ENCODE measurements around the gene TMEM108. TPM values are rescaled to one million over a fixed set of nuclear protein-coding genes. Genes with fewer than 3 reads are reported as not detected.

TMEM108 gene
- total RNA-seq, 1 experiment from 2014 or later = not detected

- Histone ChIP-seq H2AFZ (ENCODE audit: low read depth, low read length, poor library complexity, severe bottlenecking) (no peak overlapping the region), H3K9me3 (ENCODE audit: control insufficient read depth in 1 of 2, insufficient read depth in 1 of 2, low read depth in 1 of 2, low read length in 2 of 2) (no peaks in the 10 kb centered on the region), H3K4me3 (replicated peaks in 1 of 2; ENCODE audit: low read depth in 1 of 2, low read length in 2 of 2) (no peak overlapping the region), H3K36me3 (ENCODE audit: control insufficient read depth in 1 of 2, insufficient read depth in 2 of 2, low read length in 2 of 2) (no peaks in the 10 kb centered on the region), H3K4me1 (ENCODE audit: control insufficient read depth in 1 of 2, insufficient read depth in 2 of 2, low read length in 2 of 2) (no peaks in the 10 kb centered on the region), H3K27ac (ENCODE audit: low read depth, low read length) (no peak overlapping the region), H3K9ac (ENCODE audit: low read length) (no peak overlapping the region), H3K79me2 (ENCODE audit: insufficient read depth, low read length) (no peaks in the 10 kb centered on the region), H3K9me2 (ENCODE audit: insufficient read depth) (no peaks in the 10 kb centered on the region), H3K4me2 (ENCODE audit: low read length) (no peak overlapping the region), H3K27me3 (ENCODE audit: insufficient read depth, low read length) (peaks cover 27% of the 10 kb centered on the region), H4K20me1 (ENCODE audit: insufficient read depth) (no peaks in the 10 kb centered on the region)
- ATAC-seq = no peak
- TF ChIP-seq YY1 (IDR thresholded peaks at IDR 0.05; ENCODE audit: extremely low read depth, insufficient replicate concordance, low read depth, low read length) = no peak
- TF ChIP-seq EZH2 (IDR thresholded peaks at IDR 0.05) = no peak
- no peak for TF ChIP-seq ZFX (IDR thresholded peaks at IDR 0.05)
- TF ChIP-seq, protein P1, sequence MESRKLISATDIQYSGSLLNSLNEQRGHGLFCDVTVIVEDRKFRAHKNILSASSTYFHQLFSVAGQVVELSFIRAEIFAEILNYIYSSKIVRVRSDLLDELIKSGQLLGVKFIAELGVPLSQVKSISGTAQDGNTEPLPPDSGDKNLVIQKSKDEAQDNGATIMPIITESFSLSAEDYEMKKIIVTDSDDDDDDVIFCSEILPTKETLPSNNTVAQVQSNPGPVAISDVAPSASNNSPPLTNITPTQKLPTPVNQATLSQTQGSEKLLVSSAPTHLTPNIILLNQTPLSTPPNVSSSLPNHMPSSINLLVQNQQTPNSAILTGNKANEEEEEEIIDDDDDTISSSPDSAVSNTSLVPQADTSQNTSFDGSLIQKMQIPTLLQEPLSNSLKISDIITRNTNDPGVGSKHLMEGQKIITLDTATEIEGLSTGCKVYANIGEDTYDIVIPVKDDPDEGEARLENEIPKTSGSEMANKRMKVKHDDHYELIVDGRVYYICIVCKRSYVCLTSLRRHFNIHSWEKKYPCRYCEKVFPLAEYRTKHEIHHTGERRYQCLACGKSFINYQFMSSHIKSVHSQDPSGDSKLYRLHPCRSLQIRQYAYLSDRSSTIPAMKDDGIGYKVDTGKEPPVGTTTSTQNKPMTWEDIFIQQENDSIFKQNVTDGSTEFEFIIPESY (IDR thresholded peaks at IDR 0.05; ENCODE audit: extremely low read depth, insufficient replicate concordance, low read length) = no peak
- TF ChIP-seq, protein P2, sequence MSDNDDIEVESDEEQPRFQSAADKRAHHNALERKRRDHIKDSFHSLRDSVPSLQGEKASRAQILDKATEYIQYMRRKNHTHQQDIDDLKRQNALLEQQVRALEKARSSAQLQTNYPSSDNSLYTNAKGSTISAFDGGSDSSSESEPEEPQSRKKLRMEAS (IDR thresholded peaks at IDR 0.05) = no peak
- TF ChIP-seq EGR1 (IDR thresholded peaks at IDR 0.05; ENCODE audit: low read depth) = no peak
- TF ChIP-seq, protein P3, sequence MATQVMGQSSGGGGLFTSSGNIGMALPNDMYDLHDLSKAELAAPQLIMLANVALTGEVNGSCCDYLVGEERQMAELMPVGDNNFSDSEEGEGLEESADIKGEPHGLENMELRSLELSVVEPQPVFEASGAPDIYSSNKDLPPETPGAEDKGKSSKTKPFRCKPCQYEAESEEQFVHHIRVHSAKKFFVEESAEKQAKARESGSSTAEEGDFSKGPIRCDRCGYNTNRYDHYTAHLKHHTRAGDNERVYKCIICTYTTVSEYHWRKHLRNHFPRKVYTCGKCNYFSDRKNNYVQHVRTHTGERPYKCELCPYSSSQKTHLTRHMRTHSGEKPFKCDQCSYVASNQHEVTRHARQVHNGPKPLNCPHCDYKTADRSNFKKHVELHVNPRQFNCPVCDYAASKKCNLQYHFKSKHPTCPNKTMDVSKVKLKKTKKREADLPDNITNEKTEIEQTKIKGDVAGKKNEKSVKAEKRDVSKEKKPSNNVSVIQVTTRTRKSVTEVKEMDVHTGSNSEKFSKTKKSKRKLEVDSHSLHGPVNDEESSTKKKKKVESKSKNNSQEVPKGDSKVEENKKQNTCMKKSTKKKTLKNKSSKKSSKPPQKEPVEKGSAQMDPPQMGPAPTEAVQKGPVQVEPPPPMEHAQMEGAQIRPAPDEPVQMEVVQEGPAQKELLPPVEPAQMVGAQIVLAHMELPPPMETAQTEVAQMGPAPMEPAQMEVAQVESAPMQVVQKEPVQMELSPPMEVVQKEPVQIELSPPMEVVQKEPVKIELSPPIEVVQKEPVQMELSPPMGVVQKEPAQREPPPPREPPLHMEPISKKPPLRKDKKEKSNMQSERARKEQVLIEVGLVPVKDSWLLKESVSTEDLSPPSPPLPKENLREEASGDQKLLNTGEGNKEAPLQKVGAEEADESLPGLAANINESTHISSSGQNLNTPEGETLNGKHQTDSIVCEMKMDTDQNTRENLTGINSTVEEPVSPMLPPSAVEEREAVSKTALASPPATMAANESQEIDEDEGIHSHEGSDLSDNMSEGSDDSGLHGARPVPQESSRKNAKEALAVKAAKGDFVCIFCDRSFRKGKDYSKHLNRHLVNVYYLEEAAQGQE (IDR thresholded peaks at IDR 0.05; ENCODE audit: low read depth) = no peak
- TF ChIP-seq ATF3 (IDR thresholded peaks at IDR 0.05) = no peak
- TF ChIP-seq RAD21 (IDR thresholded peaks at IDR 0.05; ENCODE audit: low read depth) = no peak
- ChIA-PET RAD21 (ENCODE audit: low non-redundant PET in 1 of 2, low total read pairs in 2 of 2, uncharacterized antibody in 2 of 2, unreplicated experiment in 2 of 2) (no interaction called here), CTCF (no interaction called here), POLR2A (no interaction called here)
- no peak for DNase-seq (ENCODE audit: low read depth, low spot score)
- intact Hi-C loops (cut with micrococcal nuclease) = no loop called here
- BruUV-seq (replicated peaks) = no TSS peak
Measured at GRCh38 chr3:133065193-133065961, 27.2 kb downstream of the TMEM108 start.
